Activated CD8-positive, alpha-beta T cell treated with anti-CD3 and anti-CD28 coated beads for 36 hours (primary cell): ENCODE results near the gene JAML. TPM values are rescaled to one million over a fixed set of nuclear protein-coding genes. Genes with fewer than 3 reads are reported as not detected.

Source experiments
- ATAC-seq: fragments of 200-7000 bp; cut with Tn5 transposase; one replicate; pipeline ENCODE4 v1.10.0; 2021; ENCODE audit warnings: mild to moderate bottlenecking, moderate library complexity
- CTCF ChIA-PET: fragments of 350-600 bp; sonication (Branson Sonifier 250); formaldehyde crosslinking; loops from one replicate; lab custom pipeline; 2021; ENCODE audit warnings: antibody characterized with exemption; lab: Charles Lee
- POLR2A ChIA-PET: fragments of 350-600 bp; sonication (Branson Sonifier 250); formaldehyde crosslinking; loops from one replicate; lab custom pipeline; 2021; ENCODE audit warnings: antibody characterized with exemption; lab: Charles Lee
- DNase-seq: peaks from one replicate; pipeline ENCODE4 v3.0.0-alpha.2; 2020
- H3K27ac Mint-ChIP-seq: one replicate; pipeline ENCODE4 v1.8.0; 2021; ENCODE audit warnings: mild to moderate bottlenecking, mixed read lengths
- H3K27me3 Mint-ChIP-seq: one replicate; pipeline ENCODE4 v1.8.0; 2021; ENCODE audit warnings: mixed read lengths
- H3K36me3 Mint-ChIP-seq: one replicate; pipeline ENCODE4 v1.8.0; 2021; ENCODE audit warnings: low read depth, mixed read lengths
- H3K4me1 Mint-ChIP-seq: one replicate; pipeline ENCODE4 v1.8.0; 2021; ENCODE audit warnings: low read depth, mixed read lengths
- H3K4me3 Mint-ChIP-seq: one replicate; pipeline ENCODE4 v1.8.0; 2021; ENCODE audit warnings: mild to moderate bottlenecking, moderate library complexity, mixed read lengths
- H3K9me3 Mint-ChIP-seq: one replicate; pipeline ENCODE4 v1.8.0; 2021; ENCODE audit warnings: mixed read lengths
- CTCF ChIP-seq: fragments of 200-600 bp; IDR thresholded peaks from one replicate; pipeline ENCODE4 v1.8.0; 2022; ENCODE audit warnings: antibody characterized with exemption, mild to moderate bottlenecking
- intact Hi-C: fragments of 100-400 bp; cut with micrococcal nuclease; formaldehyde crosslinking; loops from one replicate; pipeline ENCODE4 v1.10.0; 2022
- total RNA-seq, 2 experiments: library from RNA; stranded (reverse); gene quantifications; one replicate each; pipeline ENCODE4 v1.2.3, GENCODE V29; 2021

Gene JAML
- total RNA-seq, 2 experiments from 2014 or later: 236 to 251 TPM

DNA sequence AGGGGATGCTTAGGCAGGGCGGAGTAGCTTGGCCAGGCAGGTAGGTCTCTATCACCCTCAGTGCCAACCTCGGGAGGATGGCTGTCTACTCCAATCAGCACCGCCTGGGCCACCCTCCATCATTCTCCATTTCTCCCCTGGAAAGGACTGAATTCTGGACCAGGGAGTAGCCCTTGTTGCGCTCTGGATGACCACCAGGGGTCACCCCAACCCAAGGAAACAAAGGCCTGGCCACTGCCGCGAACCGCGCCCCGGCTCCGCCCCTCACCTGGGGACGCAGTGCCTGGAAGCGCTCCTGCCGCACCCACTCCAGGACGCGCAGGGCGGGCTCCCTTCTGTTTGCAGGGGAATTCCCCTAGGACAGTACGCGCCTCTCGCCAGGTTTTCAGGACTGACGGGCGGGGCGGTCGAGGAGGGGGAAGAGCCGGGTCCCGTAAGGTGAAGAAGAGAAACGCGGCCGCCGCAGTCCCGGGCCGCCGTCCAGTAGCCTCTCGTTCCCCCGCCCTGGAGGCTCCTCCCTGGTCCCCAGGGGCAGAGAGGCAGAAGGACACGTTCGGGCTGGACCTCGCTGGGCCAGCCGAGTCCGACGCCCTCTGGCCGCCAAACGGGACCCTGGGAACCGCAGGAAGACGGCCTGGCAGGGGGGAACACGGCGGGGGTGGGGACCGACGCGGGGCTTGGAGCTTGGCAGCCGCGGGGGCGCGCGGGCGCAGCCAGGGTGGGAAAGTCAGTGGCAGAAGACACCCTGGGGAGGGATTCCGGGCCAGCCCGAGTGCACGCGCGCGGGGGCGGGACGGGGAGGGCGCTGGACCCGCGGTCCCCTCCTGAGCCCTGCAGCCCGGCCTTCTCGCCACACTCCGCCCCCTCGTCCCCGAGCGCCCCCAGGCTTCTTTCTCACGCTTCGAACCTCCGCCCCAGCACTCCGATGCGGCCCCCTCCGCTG lies 79.3 kb downstream of the JAML start:
- peak; percentile 96 for DNase-seq
- no peaks in the 10 kb centered on the region for H3K9me3 Mint-ChIP-seq
- peaks cover 42% of the 10 kb centered on the region for H3K27me3 Mint-ChIP-seq
- peak overlapping the region; percentile 76 for H3K4me3 Mint-ChIP-seq
- peak; percentile 95 for ATAC-seq
- H3K4me1 Mint-ChIP-seq: peaks cover 3% of the 10 kb centered on the region
- H3K36me3 Mint-ChIP-seq: no peaks in the 10 kb centered on the region
- intact Hi-C loops: loop anchor here (5.0 kb wide), 1 partner anchor 147 kb away; no protein-coding TSS in a partner anchor
- TF ChIP-seq CTCF: peak; percentile 84
- POLR2A ChIA-PET: interaction anchor here (1.0 to 1.7 kb wide), 3 partner anchors 22 to 80 kb away, joined by 3 to 6 read pairs (median 4); partner anchors contain the start of gene JAML
- H3K27ac Mint-ChIP-seq: no peak overlapping the region
- CTCF ChIA-PET: interaction anchor here (0.6 to 6.8 kb wide), 29 partner anchors 8 to 449 kb away, joined by 3 to 116 read pairs (median 4); partner anchors contain the start of genes CD3D, CD3E and SCN4B

DNA sequence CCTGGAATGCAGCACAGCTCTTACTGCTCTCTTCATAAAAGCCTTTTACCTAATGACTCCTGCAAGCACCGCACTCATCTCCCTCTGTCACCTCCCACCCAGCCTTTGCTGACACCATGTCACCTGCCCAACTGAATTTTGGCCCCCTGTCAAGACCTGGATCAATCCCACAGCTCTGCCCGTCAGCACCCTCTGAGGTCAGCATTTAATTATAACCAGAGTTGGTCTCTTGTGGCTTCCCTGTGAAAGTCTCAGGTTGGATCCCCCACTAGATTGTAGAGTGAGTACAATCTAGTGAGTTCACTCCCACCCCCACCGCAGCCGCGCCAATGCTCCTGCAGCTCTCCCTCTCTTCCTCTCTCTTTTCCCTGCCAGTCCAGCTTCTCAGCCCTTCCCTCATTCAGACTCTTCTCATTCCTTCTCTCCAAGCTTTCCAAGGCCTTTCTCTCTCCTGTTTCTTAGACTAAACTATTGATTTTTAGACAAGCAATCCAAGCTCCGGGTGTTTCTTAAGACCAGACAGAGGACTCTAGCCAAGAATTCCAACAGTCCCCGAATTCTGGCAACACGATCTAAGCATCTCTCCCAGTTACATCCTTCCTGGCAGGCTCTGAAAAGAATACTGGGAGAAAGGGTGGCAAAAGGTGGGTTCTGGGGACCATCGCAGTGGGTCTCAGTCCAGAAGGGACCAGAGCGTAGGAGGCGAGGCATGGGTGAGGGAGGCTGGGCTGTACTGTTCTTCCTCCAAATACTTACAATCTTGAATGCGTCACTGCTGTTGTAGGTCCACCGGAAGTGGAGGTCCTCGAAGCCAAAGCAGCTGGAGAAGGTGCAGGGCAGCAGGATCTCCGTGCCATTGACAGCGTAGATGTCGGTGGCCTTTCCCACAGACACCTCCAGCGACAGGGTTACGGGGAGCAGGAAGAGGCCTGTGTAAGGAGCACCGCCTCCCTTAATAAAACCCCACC lies 80.2 kb downstream of the JAML start:
- H3K9me3 Mint-ChIP-seq: no peaks in the 10 kb centered on the region
- peak overlapping the region; percentile 76 for H3K4me3 Mint-ChIP-seq
- peaks cover 3% of the 10 kb centered on the region for H3K4me1 Mint-ChIP-seq
- TF ChIP-seq CTCF: no peak
- no peak for DNase-seq
- intact Hi-C loops: loop anchor here (5.0 kb wide), 1 partner anchor 148 kb away; no protein-coding TSS in a partner anchor
- ATAC-seq: no peak
- H3K27ac Mint-ChIP-seq: no peak overlapping the region
- ChIA-PET POLR2A (interaction anchor here (1.0 to 1.2 kb wide), 2 partner anchors 23 to 154 kb away, joined by 3 read pairs; no protein-coding TSS in a partner anchor), CTCF (interaction anchor here (0.6 to 6.8 kb wide), 25 partner anchors 9 to 450 kb away, joined by 3 to 116 read pairs (median 4); partner anchors contain the start of genes CD3E and SCN4B)
- no peaks in the 10 kb centered on the region for H3K36me3 Mint-ChIP-seq
- peaks cover 42% of the 10 kb centered on the region for H3K27me3 Mint-ChIP-seq

Other genes starting within 250 kb of the JAML start
- gene IL10RA, start 238.6 kb downstream of the JAML start, total RNA-seq: 10 to 100 TPM; 73.3 to 80.9 TPM
- not detected for gene TMPRSS4, start 147.9 kb downstream of the JAML start, total RNA-seq
- under 1 TPM; 0.27 to 0.32 TPM for gene SMIM35, start 138.0 kb downstream of the JAML start, total RNA-seq
- 1 to 10 TPM in 1 of 2 experiments, under 1 TPM in 1; 0.72 to 1.1 TPM for gene SCN4B, start 72.2 kb downstream of the JAML start, total RNA-seq
- gene SCN2B, start 48.4 kb downstream of the JAML start, total RNA-seq: not detected
- gene MPZL3, start 27.4 kb upstream of the JAML start, total RNA-seq: 10 to 100 TPM; 51.1 to 51.7 TPM
- 10 to 100 TPM; 26.2 to 31.0 TPM for gene MPZL2, start 39.3 kb upstream of the JAML start, total RNA-seq
- 100 to 1,000 TPM; 372 to 387 TPM for gene CD3E, start 79.7 kb upstream of the JAML start, total RNA-seq
- 100 to 1,000 TPM; 316 to 325 TPM for gene CD3D, start 117.7 kb upstream of the JAML start, total RNA-seq
- gene CD3G, start 119.3 kb upstream of the JAML start, total RNA-seq: 100 to 1,000 TPM; 116 to 118 TPM
- 10 to 100 TPM; 40.2 to 40.5 TPM for gene UBE4A, start 134.6 kb upstream of the JAML start, total RNA-seq
- gene ATP5MG, start 176.6 kb upstream of the JAML start, total RNA-seq: 100 to 1,000 TPM; 237 to 249 TPM
- 10 to 100 TPM; 68.8 to 75.0 TPM for gene KMT2A, start 211.5 kb upstream of the JAML start, total RNA-seq